Activated naive CD4-positive, alpha-beta T cell treated with anti-CD3 and anti-CD28 coated beads, Interleukin-2, amount 50 U/mL, for 72 hours (primary cell): ENCODE results near the gene ZNF518A. TPM values are rescaled to one million over a fixed set of nuclear protein-coding genes. Genes with fewer than 3 reads are reported as not detected.

Experiments used
- ATAC-seq, 2 donors: fragments of 150-1000 bp; cut with Tn5 transposase; 2 replicates each; pipeline ENCODE4 v1.10.0; 2021; ENCODE audit warnings: mild to moderate bottlenecking in 2 of 2, moderate library complexity in 2 of 2
- DNase-seq, 2 donors: peaks; one replicate each; pipeline ENCODE4 v3.0.0; 2021 to 2022; ENCODE audit warnings: low spot score in 2 of 2
- H3K27ac Mint-ChIP-seq, 2 donors: one replicate each; pipeline ENCODE4 v1.8.0; 2022; ENCODE audit warnings: mild to moderate bottlenecking in 2 of 2, mixed read lengths in 2 of 2
- H3K36me3 Mint-ChIP-seq, 2 donors: one replicate each; pipeline ENCODE4 v1.8.0; 2022; ENCODE audit warnings: mixed read lengths in 2 of 2
- H3K9me3 Mint-ChIP-seq, 2 donors: one replicate each; pipeline ENCODE4 v1.8.0; 2022; ENCODE audit warnings: mixed read lengths in 2 of 2
- total RNA-seq, 2 donors: library from RNA; stranded (reverse); gene quantifications; one replicate each; pipeline ENCODE4 v1.2.3, GENCODE V29; 2022

Gene ZNF518A
- total RNA-seq, 2 donors from 2014 or later: 16.4 to 20.1 TPM

- ATAC-seq: no peak
- no peaks in the 10 kb centered on the region for H3K9me3 Mint-ChIP-seq
- DNase-seq: no peak
- peaks cover 15 to 16% of the 10 kb centered on the region in 2 donors for H3K36me3 Mint-ChIP-seq
- no peak overlapping the region for H3K27ac Mint-ChIP-seq
Measured at GRCh38 chr10:96124230-96125141, 5.6 kb upstream of the ZNF518A start.

GRCh38 chr10:96125142-96125515 is 5.0 kb upstream of the ZNF518A start:
- Mint-ChIP-seq H3K9me3 (no peaks in the 10 kb centered on the region), H3K27ac (no peak overlapping the region), H3K36me3 (peaks cover 16 to 21% of the 10 kb centered on the region in 2 donors)
- ATAC-seq (no peak), DNase-seq (no peak)

GRCh38 chr10:96130326-96130995 is 364 bp downstream of the ZNF518A start:
- H3K9me3 Mint-ChIP-seq: no peaks in the 10 kb centered on the region
- peaks cover 34 to 37% of the 10 kb centered on the region in 2 donors for H3K36me3 Mint-ChIP-seq
- DNase-seq (peak; percentile 75 to 82), ATAC-seq (peak; percentile 79 to 86)
- H3K27ac Mint-ChIP-seq: peak overlapping the region; percentile 99 to 100

GRCh38 chr10:96131621-96132020 is 1.5 kb downstream of the ZNF518A start:
- Mint-ChIP-seq H3K9me3 (no peaks in the 10 kb centered on the region), H3K36me3 (peaks cover 33 to 37% of the 10 kb centered on the region in 2 donors), H3K27ac (no peak overlapping the region)

DNA sequence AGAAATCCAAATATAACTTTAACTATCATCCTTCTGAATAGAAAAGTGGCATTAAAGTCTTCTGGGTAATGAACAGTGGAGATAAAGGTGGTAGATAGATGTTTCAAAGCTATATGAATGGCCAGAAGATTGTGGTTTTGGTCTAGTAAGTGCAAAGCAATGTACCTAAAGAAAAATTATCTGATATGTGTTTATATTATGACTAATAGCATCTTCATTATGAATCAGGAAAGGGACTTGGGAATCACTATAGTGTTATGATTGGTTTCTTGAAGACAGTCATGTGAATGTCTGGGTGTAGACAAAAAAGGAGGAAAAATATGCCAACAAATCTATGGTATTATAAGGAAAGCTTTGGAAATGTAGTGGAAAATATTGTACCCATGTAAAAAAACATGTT is 3.0 kb downstream of the ZNF518A start:
- no peak for ATAC-seq
- no peak for DNase-seq

More at GRCh38 chr10:96131621-96132020, 1.5 kb downstream of the ZNF518A start:
- ATAC-seq (no peak), DNase-seq (no peak)

DNA sequence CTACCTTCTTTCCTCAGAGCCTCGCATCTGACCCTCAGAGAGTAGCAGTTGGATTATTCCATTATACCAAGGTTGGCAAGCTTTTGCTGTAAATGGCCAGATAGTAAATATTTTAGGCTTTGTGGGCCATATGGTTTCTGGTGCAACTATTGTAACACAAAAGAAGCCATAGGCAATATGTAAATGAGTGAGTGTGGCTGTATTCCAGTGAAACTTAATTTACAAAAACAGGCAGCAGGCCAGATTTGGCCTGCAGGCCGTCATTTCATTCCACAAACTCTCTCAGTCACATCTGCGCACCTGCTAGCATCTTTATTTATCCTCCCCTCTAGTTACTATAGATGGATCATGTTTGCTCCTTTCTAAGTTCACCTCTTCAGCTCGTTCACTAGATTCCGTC is 6.7 kb downstream of the ZNF518A start:
- H3K9me3 Mint-ChIP-seq: no peaks in the 10 kb centered on the region
- peaks cover 25 to 37% of the 10 kb centered on the region in 2 donors for H3K36me3 Mint-ChIP-seq
- DNase-seq: no peak
- no peak for ATAC-seq
- no peak overlapping the region for H3K27ac Mint-ChIP-seq

More for the DNA sequence above, 3.0 kb downstream of the ZNF518A start:
- no peaks in the 10 kb centered on the region for H3K9me3 Mint-ChIP-seq
- no peak overlapping the region for H3K27ac Mint-ChIP-seq
- peaks cover 46 to 47% of the 10 kb centered on the region in 2 donors for H3K36me3 Mint-ChIP-seq

DNA sequence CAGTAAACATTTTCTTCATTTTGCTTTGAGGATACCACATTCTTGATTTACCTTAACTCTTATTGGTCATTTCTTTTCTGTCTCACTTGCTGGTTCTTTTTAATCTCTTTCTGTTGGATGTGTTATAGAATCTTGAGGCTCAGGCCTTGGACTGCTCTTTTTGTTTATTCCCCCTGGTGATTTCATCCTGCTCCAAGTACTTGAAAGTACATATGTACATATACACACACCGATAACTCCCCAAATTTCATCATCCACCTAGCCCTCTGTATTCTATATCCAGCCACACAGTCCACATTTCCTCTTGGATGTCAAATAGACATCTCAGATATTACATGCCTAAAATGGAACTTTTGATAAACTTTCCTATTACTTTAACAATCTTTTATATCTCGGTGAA is 7.5 kb downstream of the ZNF518A start:
- ATAC-seq: peak in 1 of 2 donors; percentile 1
- DNase-seq: no peak
- Mint-ChIP-seq H3K36me3 (peaks cover 25 to 37% of the 10 kb centered on the region in 2 donors), H3K27ac (peak overlapping the region in 1 of 2 donors; percentile 8), H3K9me3 (no peaks in the 10 kb centered on the region)

GRCh38 chr10:96138102-96138501 is 8.0 kb downstream of the ZNF518A start:
- H3K36me3 Mint-ChIP-seq: peaks cover 31 to 42% of the 10 kb centered on the region in 2 donors

DNA sequence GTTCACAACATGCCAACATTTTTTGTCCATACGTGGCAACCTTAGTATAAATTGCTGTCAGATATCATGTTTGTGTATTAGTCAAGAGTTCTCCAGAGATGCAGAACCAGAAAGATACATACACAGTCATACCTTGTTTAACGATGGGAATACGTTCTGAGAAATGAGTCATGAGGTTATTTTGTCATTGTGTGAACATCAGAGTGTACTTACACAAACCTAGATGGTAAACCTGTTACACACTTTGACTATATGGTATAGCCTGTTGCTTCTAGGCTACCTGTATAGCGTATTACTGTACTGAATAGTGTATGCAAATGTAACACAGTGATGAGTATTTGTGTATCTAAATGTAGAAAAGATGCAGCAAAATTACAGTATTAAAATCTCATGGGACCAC is 22.3 kb downstream of the ZNF518A start:
- no peak for DNase-seq
- H3K36me3 Mint-ChIP-seq: peaks cover 54 to 60% of the 10 kb centered on the region in 2 donors
- peak overlapping the region in 1 of 2 donors; percentile 85 for H3K27ac Mint-ChIP-seq
- peaks cover 6 to 11% of the 10 kb centered on the region in 2 donors for H3K9me3 Mint-ChIP-seq
- peak; percentile 33 to 91 for ATAC-seq

More at GRCh38 chr10:96138102-96138501, 8.0 kb downstream of the ZNF518A start:
- peak in 1 of 2 donors; percentile 8 for DNase-seq
- Mint-ChIP-seq H3K27ac (peak overlapping the region in 1 of 2 donors; percentile 8), H3K9me3 (no peaks in the 10 kb centered on the region)
- ATAC-seq: peak; percentile 96 to 99

DNA sequence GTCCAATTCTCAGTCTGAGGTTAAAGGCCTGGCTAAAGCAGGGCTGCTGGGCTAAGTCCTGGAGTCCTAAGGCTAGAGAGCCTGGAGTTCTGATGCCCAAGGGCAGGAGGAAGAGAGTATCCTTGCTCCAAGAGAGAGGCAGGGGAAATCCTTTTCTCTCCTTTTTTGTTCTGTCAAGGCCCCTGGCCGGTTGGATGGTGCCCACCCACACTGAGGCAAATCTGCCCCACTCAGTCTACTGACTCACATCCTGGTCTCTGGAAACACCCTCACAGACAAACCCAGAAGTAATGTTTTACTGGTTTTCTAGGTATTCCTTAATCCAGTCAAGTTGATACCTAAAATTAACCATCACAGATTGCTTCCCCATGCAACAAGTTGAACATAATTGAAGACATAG is 23.0 kb downstream of the ZNF518A start:
- no peak for DNase-seq
- peaks cover 13 to 17% of the 10 kb centered on the region in 2 donors for H3K9me3 Mint-ChIP-seq
- peak in 1 of 2 donors; percentile 69 for ATAC-seq
- H3K27ac Mint-ChIP-seq: peak overlapping the region in 1 of 2 donors; percentile 85
- peaks cover 56 to 67% of the 10 kb centered on the region in 2 donors for H3K36me3 Mint-ChIP-seq

- peaks cover 31 to 37% of the 10 kb centered on the region in 2 donors for H3K9me3 Mint-ChIP-seq
- peaks cover 30 to 42% of the 10 kb centered on the region in 2 donors for H3K36me3 Mint-ChIP-seq
- no peak overlapping the region for H3K27ac Mint-ChIP-seq
- no peak for DNase-seq
- ATAC-seq: no peak
Measured at GRCh38 chr10:96165726-96166125, 35.6 kb downstream of the ZNF518A start.

GRCh38 chr10:96168546-96168945 is 38.4 kb downstream of the ZNF518A start:
- Mint-ChIP-seq H3K36me3 (peaks cover 30 to 34% of the 10 kb centered on the region in 2 donors), H3K27ac (no peak overlapping the region), H3K9me3 (peaks cover 34 to 45% of the 10 kb centered on the region in 2 donors)
- DNase-seq: no peak
- no peak for ATAC-seq

DNA sequence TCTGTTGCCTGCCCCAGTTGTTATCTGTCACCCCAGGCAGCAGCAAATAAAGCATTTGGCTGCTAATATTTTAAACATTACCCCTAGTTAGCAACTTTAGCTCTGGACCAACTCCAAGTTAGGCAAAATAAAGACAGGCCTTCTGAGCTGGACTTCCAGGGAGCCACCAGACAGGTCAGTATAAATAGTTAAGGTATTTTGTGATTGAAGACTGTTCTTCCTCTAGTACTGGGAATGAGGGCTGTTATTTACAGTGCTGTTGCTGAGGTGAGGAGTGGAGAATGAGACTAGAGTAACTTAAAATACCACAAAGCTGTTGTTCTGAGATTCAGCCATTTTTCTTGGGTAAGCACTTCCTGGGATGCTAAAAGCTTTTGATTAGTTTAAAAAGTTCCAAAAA is 40.1 kb downstream of the ZNF518A start:
- Mint-ChIP-seq H3K36me3 (peaks cover 30 to 34% of the 10 kb centered on the region in 2 donors), H3K9me3 (peaks cover 42 to 45% of the 10 kb centered on the region in 2 donors), H3K27ac (no peak overlapping the region)
- ATAC-seq (no peak), DNase-seq (no peak)

DNA sequence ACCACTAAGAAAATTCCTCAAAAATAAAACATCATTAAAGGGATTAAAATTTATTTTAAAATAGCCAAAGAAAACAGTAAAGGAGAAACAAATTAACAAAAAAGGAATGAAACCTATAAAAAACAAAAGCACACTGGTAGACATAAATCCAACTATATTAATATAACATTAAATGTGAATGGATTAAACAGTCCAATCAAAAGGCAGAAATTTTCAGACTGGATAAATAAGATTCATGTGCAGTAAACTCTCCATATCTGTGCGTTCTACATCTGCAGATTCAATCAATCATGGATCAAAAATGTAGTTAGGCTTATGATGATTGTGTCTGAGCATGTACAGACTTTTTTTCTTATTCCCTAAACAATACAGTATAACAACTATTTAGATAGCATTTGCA is 42.6 kb downstream of the ZNF518A start:
- peaks cover 22 to 26% of the 10 kb centered on the region in 2 donors for H3K36me3 Mint-ChIP-seq
- no peak for ATAC-seq
- no peak for DNase-seq
- H3K9me3 Mint-ChIP-seq: peaks cover 28 to 45% of the 10 kb centered on the region in 2 donors
- no peak overlapping the region for H3K27ac Mint-ChIP-seq

DNA sequence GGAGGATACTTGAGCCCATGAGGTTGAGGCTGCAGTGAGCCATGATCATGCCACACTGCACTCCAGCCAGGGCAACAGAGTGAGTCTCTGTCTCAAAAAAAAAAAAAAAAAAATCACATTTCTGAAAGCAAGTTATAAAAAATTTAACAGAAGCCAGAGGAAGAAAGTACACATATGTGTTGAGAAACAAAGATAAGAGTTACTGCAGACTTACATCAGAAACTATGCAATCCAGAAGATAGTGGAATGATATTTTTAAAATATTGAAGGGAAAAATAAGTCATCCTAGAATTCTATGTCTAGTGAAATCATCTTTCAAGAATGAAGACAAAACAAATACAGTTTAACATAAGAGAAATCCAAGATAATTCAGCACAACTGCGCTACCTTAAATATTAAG is 46.9 kb downstream of the ZNF518A start:
- Mint-ChIP-seq H3K9me3 (peaks cover 9 to 27% of the 10 kb centered on the region in 2 donors), H3K36me3 (peaks cover 5 to 8% of the 10 kb centered on the region in 2 donors), H3K27ac (no peak overlapping the region)
- no peak for ATAC-seq
- no peak for DNase-seq

GRCh38 chr10:96188421-96188820 is 58.3 kb downstream of the ZNF518A start:
- ATAC-seq (no peak), DNase-seq (no peak)
- Mint-ChIP-seq H3K9me3 (peaks cover 13% of the 10 kb centered on the region in 2 donors), H3K27ac (no peak overlapping the region), H3K36me3 (peaks cover 12 to 21% of the 10 kb centered on the region in 2 donors)

DNA sequence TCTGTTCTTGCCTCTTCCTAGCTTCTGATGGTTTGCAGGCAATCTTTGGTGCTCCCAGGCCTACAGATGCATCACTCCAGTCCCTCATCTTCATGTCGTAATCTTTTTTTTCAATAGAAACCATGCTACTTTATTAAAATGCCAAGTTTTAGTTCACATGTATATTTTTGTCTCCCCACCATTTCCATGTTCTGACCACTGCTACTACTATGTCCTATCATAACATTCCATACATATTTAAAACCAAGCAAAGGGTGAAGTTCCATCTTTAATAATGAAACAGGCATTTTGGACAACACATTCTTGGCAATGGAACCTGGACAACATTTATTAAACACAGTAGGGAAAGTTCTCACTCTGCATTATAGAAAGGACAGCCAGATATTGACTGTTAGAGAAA is 58.8 kb downstream of the ZNF518A start:
- Mint-ChIP-seq H3K27ac (no peak overlapping the region), H3K36me3 (peaks cover 10 to 16% of the 10 kb centered on the region in 2 donors), H3K9me3 (peaks cover 8% of the 10 kb centered on the region in 2 donors)
- ATAC-seq (no peak), DNase-seq (no peak)
